DMS 273 (cell line): ENCODE results near the gene TMPRSS13.
"Not testable (repeated sequence)": the region's sequence is repeated elsewhere in the genome, so short reads cannot be mapped to it uniquely, and the experiment has no call there.

Experiments
- DNase-seq: peaks from one replicate; lab custom pipeline; 2025; ENCODE audit not compliant: unreplicated experiment; lab: John Stamatoyannopoulos, UW

The TMPRSS13 gene

GRCh38 chr11:117931331-117931950 is 2.2 kb upstream of the TMPRSS13 start:
- DNase-seq: no peak

- no peak for DNase-seq
Observed at GRCh38 chr11:117930668-117931330, 1.6 kb upstream of the TMPRSS13 start.

- DNase-seq: no peak
Observed at GRCh38 chr11:117929916-117930570, 841 bp upstream of the TMPRSS13 start.

- no peak for DNase-seq
Observed at GRCh38 chr11:117928446-117929141, 608 bp downstream of the TMPRSS13 start.

- no peak for DNase-seq
Observed at GRCh38 chr11:117927926-117928325, 1.3 kb downstream of the TMPRSS13 start.

- DNase-seq: not testable (repeated sequence)
Observed at GRCh38 chr11:117926166-117926565, 3.0 kb downstream of the TMPRSS13 start.

- no peak for DNase-seq
Observed at GRCh38 chr11:117925198-117925925, 3.8 kb downstream of the TMPRSS13 start.

GRCh38 chr11:117924631-117925170 is 4.5 kb downstream of the TMPRSS13 start:
- no peak for DNase-seq

GRCh38 chr11:117923773-117924172 is 5.4 kb downstream of the TMPRSS13 start:
- no peak for DNase-seq

GRCh38 chr11:117923275-117923674 is 5.9 kb downstream of the TMPRSS13 start:
- no peak for DNase-seq

GRCh38 chr11:117921893-117922292 is 7.3 kb downstream of the TMPRSS13 start:
- DNase-seq: no peak

- DNase-seq: no peak
Observed at GRCh38 chr11:117921456-117921855, 7.7 kb downstream of the TMPRSS13 start.

GRCh38 chr11:117919781-117920221 is 9.4 kb downstream of the TMPRSS13 start:
- no peak for DNase-seq

- DNase-seq: no peak
Observed at GRCh38 chr11:117919341-117919740, 9.9 kb downstream of the TMPRSS13 start.

GRCh38 chr11:117918366-117919255 is 10.6 kb downstream of the TMPRSS13 start:
- no peak for DNase-seq

- DNase-seq: no peak
Observed at GRCh38 chr11:117917591-117918151, 11.5 kb downstream of the TMPRSS13 start.

GRCh38 chr11:117916956-117917355 is 12.2 kb downstream of the TMPRSS13 start:
- DNase-seq: no peak

- no peak for DNase-seq
Observed at GRCh38 chr11:117915672-117916235, 13.4 kb downstream of the TMPRSS13 start.

- peak; percentile 4 for DNase-seq
Observed at GRCh38 chr11:117914991-117915618, 14.1 kb downstream of the TMPRSS13 start.
